ENCODE results near the gene RIGI.
A peak's percentile ranks its signal among the peaks of the same experiment; 100 is the strongest.
"Not testable (repeated sequence)": the region's sequence is repeated elsewhere in the genome, so short reads cannot be mapped to it uniquely, and the experiment has no call there.

RIGI gene

GRCh38 chr9:32533336-32533735 lies 7.3 kb upstream of the RIGI start:
- TF ChIP-seq CTCF (IDR thresholded peaks at IDR 0.05; ENCODE audit: low read depth, low read length, missing control alignments), result no peak
- no peak overlapping the region for H3K4me3 ChIP-seq (ENCODE audit: low read depth, low read length)
- DNase-seq (ENCODE audit: low read depth), result no peak

DNA sequence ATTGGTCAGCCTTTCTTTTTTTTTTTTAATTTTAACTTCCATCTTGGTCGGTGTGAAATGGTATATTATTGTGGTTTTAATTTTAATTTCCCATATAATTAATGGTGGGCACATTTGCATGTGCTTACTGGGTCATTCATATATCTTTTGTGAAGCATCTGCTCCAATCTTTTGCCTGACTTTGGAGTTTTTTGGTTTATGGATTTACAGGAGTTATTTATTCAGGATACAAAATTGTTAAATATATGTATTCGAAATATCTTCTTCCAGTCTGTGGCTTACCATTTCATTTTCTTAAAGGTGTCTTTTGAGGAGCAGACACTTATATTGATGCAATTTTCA lies 682 bp upstream of the RIGI start:
- no peak for DNase-seq (ENCODE audit: low read depth)
- TF ChIP-seq CTCF (IDR thresholded peaks at IDR 0.05; ENCODE audit: low read depth, low read length, missing control alignments), result no peak
- peak overlapping the region; percentile 70 for H3K4me3 ChIP-seq (ENCODE audit: low read depth, low read length)

DNA sequence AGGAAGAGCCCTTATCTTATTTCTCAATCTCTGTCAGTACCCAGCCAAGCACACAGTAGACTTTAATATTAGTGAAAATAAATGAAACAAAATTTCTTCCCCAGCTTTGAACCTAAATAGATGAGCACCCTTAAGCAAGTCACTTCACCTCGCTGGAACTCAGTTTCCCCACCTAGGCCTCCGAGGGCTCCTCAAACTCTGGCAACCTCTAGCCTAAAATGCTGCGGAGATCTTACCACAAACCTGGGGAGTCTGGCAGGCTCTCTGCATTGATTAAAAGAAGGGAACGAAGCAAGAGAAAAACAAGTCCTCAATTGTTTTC lies 326 bp downstream of the RIGI start:
- DNase-seq (ENCODE audit: low read depth), result no peak
- peak overlapping the region; percentile 70 for H3K4me3 ChIP-seq (ENCODE audit: low read depth, low read length)
- no peak for TF ChIP-seq CTCF (IDR thresholded peaks at IDR 0.05; ENCODE audit: low read depth, low read length, missing control alignments)

DNA sequence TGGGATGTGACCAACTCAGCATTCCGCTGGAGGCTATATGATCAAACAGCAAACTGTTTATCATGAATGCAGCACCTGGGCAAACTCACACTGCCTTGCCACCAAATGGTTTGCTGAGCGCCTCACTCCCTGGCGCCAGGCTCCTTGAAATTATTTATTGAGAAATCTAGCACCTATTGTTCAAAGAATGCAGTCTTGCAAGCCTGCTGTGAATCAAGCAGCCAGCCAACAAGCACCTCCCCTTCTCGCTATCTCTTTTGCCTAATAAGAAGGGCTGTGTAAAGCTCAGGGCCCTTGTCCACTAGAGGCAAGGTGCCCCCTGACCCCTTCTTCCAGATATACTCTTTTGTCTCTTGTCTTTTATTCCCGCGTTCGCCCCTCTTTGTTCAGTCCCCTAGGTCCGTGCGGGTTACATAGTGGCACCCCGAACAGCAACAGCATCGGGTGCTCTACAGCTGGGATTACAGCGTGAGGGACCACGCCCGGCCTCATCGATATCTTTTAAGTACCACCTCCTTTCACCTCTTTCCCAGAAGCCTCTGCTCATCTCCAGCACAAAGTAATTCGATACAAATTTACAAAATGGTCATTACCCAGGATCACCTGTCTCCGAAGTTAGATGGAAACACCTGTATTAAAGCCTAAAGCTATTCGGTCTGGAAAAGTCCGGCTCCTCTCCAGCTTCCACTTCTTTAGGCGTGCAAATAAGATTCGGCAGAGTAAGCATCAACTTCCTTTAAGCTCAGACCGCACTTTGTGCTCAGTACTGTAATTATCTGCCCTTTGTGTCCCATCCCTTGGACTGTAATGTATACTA lies 896 bp downstream of the RIGI start:
- DNase-seq (ENCODE audit: low read depth), result no peak
- no peak for TF ChIP-seq CTCF (IDR thresholded peaks at IDR 0.05; ENCODE audit: low read depth, low read length, missing control alignments)
- peak overlapping the region; percentile 70 for H3K4me3 ChIP-seq (ENCODE audit: low read depth, low read length)

- DNase-seq (ENCODE audit: low read depth); H3K4me3 ChIP-seq (ENCODE audit: low read depth, low read length): not testable (repeated sequence)
Measured at GRCh38 chr9:32524558-32524891, 1.5 kb downstream of the RIGI start.

DNA sequence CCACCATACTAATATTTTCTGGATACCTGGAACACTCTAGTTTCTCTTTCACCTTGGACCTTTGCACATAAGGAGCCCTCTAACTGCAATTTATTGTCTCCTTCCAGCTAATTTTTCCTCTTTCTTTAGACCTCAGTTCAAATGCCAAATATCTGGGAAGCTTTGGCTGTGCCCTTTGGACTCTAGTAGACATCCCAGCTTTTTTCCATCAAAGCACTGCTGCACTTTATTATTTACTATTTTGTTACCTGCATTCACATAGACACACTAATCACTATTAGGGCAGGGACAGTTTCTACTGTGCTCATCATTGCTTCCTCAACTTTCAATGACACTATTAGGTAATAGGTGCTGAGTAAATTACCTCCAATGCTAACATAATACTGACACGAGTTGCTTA lies 2.1 kb downstream of the RIGI start:
- no peak for TF ChIP-seq CTCF (IDR thresholded peaks at IDR 0.05; ENCODE audit: low read depth, low read length, missing control alignments)
- DNase-seq (ENCODE audit: low read depth), result no peak
- no peak overlapping the region for H3K4me3 ChIP-seq (ENCODE audit: low read depth, low read length)

DNA sequence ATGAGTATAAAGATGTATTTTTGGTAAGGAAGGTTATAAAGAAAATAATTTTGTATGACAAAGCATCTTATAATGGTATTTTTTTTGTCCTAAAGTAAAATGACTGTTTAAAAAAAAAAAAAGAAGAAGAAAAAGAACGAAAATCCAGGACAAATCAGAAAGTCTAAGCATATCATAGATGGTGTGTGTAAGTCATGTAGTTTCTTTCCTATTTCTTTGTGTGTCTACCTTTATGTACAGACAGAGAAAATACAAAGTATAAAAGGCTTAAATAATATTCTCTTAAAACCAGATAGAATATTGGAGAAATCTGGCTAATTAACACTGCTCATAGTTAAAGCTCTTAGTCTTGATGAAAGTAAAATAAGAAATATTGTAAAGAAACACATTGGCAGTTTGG lies 7.7 kb downstream of the RIGI start:
- H3K4me3 ChIP-seq (ENCODE audit: low read depth, low read length), result no peak overlapping the region
- TF ChIP-seq CTCF (IDR thresholded peaks at IDR 0.05; ENCODE audit: low read depth, low read length, missing control alignments), result no peak
- DNase-seq (ENCODE audit: low read depth), result no peak

Measured in GM12864 (cell line).